DOHH2 (cell line): Measurements from ENCODE around the gene ASIC1.

ENCODE experiments used
- EZH2phosphoT487 ChIP-seq: fragments of 200-600 bp; sonication (generic); IDR thresholded peaks from 2 replicates; pipeline ENCODE4 v1.6.1; 2017; ENCODE audit warnings: borderline replicate concordance, mild to moderate bottlenecking, antibody characterized with exemption, low read length, moderate library complexity, mixed read lengths
- TF ChIP-seq, protein P1 (sequence below): fragments of 200-600 bp; sonication (generic); IDR thresholded peaks from one replicate; pipeline ENCODE4 v1.5.1; 2014; ENCODE audit warnings: antibody characterized with exemption, mild to moderate bottlenecking, low read depth, low read length; ENCODE audit not compliant: poor library complexity, severe bottlenecking

- TF ChIP-seq, protein P1, sequence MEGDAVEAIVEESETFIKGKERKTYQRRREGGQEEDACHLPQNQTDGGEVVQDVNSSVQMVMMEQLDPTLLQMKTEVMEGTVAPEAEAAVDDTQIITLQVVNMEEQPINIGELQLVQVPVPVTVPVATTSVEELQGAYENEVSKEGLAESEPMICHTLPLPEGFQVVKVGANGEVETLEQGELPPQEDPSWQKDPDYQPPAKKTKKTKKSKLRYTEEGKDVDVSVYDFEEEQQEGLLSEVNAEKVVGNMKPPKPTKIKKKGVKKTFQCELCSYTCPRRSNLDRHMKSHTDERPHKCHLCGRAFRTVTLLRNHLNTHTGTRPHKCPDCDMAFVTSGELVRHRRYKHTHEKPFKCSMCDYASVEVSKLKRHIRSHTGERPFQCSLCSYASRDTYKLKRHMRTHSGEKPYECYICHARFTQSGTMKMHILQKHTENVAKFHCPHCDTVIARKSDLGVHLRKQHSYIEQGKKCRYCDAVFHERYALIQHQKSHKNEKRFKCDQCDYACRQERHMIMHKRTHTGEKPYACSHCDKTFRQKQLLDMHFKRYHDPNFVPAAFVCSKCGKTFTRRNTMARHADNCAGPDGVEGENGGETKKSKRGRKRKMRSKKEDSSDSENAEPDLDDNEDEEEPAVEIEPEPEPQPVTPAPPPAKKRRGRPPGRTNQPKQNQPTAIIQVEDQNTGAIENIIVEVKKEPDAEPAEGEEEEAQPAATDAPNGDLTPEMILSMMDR, result no peak
- TF ChIP-seq EZH2phosphoT487, result no peak
Observed at GRCh38 chr12:50087995-50088394, 30.6 kb downstream of the ASIC1 start.
